Hepatocyte (in vitro differentiated cells): ENCODE results near the gene PLD1. TPM values are rescaled to one million over a fixed set of nuclear protein-coding genes. Genes with fewer than 3 reads are reported as not detected.

ENCODE experiments used
- DNase-seq: peaks from one replicate; pipeline ENCODE4 v3.0.0-alpha.2; 2016; ENCODE audit warnings: low spot score
- H2AFZ ChIP-seq: fragments of 200-600 bp; sonication (generic); 2 replicates; pipeline ENCODE4 v1.6.0; 2016; ENCODE audit warnings: antibody characterized with exemption, mild to moderate bottlenecking
- H3K27ac ChIP-seq: fragments of 200-600 bp; sonication (generic); 2 replicates; pipeline ENCODE4 v1.5.1; 2016; ENCODE audit warnings: mild to moderate bottlenecking
- H3K27me3 ChIP-seq: fragments of 200-600 bp; sonication (generic); 2 replicates; pipeline ENCODE4 v1.6.1; 2016
- H3K36me3 ChIP-seq: fragments of 200-600 bp; sonication (generic); replicated peaks from 2 replicates; pipeline ENCODE4 v1.5.1; 2016; ENCODE audit warnings: low read depth; ENCODE audit not compliant: insufficient read depth
- H3K4me1 ChIP-seq: fragments of 200-600 bp; sonication (generic); 2 replicates; pipeline ENCODE4 v1.5.1; 2016; ENCODE audit warnings: mild to moderate bottlenecking, moderate library complexity; ENCODE audit not compliant: insufficient read depth
- H3K4me2 ChIP-seq: fragments of 200-600 bp; sonication (generic); 2 replicates; pipeline ENCODE4 v1.6.0; 2016
- H3K4me3 ChIP-seq: fragments of 200-600 bp; sonication (generic); 2 replicates; pipeline ENCODE4 v1.5.1; 2016; ENCODE audit warnings: mild to moderate bottlenecking
- H3K79me2 ChIP-seq: fragments of 200-600 bp; sonication (generic); 2 replicates; pipeline ENCODE4 v1.6.0; 2017; ENCODE audit warnings: mild to moderate bottlenecking
- H3K9me2 ChIP-seq: fragments of 200-600 bp; sonication (generic); replicated peaks from 2 replicates; pipeline ENCODE4 v1.6.0; 2017; ENCODE audit warnings: mild to moderate bottlenecking; ENCODE audit not compliant: insufficient read depth
- H3K9me3 ChIP-seq: fragments of 200-600 bp; sonication (generic); 2 replicates; pipeline ENCODE4 v1.5.1; 2016; ENCODE audit warnings: low read depth, mild to moderate bottlenecking
- H4K20me1 ChIP-seq: fragments of 200-600 bp; sonication (generic); 2 replicates; pipeline ENCODE4 v1.6.0; 2016; ENCODE audit warnings: mild to moderate bottlenecking; ENCODE audit not compliant: insufficient read depth, poor library complexity, severe bottlenecking
- EZH2 ChIP-seq: fragments of 200-600 bp; sonication (generic); IDR thresholded peaks from 2 replicates; pipeline ENCODE4 v1.6.1; 2016; ENCODE audit warnings: antibody characterized with exemption, mild to moderate bottlenecking, borderline replicate concordance
- EZH2phosphoT487 ChIP-seq: fragments of 200-600 bp; sonication (generic); IDR thresholded peaks from one replicate; pipeline ENCODE4 v1.6.1; 2018; ENCODE audit warnings: antibody characterized with exemption, mild to moderate bottlenecking, low read depth, moderate library complexity; ENCODE audit not compliant: unreplicated experiment, severe bottlenecking
- WGBS: methylation state at CpG from one replicate; pipeline ENCODE4 v1.1.6; 2016; ENCODE audit warnings: low lambda C conversion rate; ENCODE audit errors: missing lambda C conversion rate; 5-methylcytosine and 5-hydroxymethylcytosine counted together
- polyA plus RNA-seq: library from polyadenylated mRNA; unstranded; fragments of >200 nt; fragmentation: Nextera tagmentation; extraction: Ambion mirVana; gene quantifications from 2 replicates; pipeline ENCODE4 v1.2.1, GENCODE V29; 2016
- total RNA-seq: library from RNA; depleted of rRNA; stranded (reverse); fragments of >200 nt; gene quantifications from 2 replicates; pipeline ENCODE4 v1.2.3, GENCODE V29; 2014
- TF ChIP-seq, protein P1 (sequence below): fragments of 200-600 bp; sonication (generic); IDR thresholded peaks from 2 replicates; pipeline ENCODE4 v1.5.1; 2016; ENCODE audit warnings: antibody characterized with exemption, mild to moderate bottlenecking; ENCODE audit not compliant: poor library complexity

Gene PLD1
- total and polyA plus RNA-seq, 2 experiments from 2014 or later, result 29.4 to 71.1 TPM

DNA sequence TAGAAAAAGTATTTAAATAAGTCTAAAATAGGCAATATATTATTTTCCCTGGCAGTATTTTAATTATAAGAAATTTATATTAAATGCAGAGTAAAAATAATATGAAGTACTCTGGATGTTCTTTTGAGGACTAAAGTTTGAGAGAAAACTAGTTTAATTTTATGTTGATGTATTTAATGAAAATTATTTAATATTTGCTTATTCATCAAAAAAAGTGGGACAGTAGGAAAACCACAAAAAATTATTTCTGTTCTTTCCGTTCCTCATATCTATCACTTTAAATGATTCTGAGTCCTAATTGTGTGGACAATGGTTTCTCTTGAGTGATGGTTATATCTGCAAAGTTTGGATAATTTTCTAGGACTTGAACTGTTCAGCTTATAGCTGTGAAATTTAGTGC is 202.8 kb downstream of the PLD1 start:
- Histone ChIP-seq H3K79me2 (no peaks in the 10 kb centered on the region), H4K20me1 (no peaks in the 10 kb centered on the region), H3K9me2 (no peaks in the 10 kb centered on the region), H3K4me3 (no peak overlapping the region), H3K36me3 (no peaks in the 10 kb centered on the region), H3K9me3 (no peaks in the 10 kb centered on the region), H3K27me3 (no peaks in the 10 kb centered on the region), H2AFZ (no peak overlapping the region), H3K4me2 (no peak overlapping the region), H3K27ac (no peak overlapping the region), H3K4me1 (no peaks in the 10 kb centered on the region)
- no peak for DNase-seq
- TF ChIP-seq EZH2phosphoT487, result no peak
- TF ChIP-seq, protein P1, sequence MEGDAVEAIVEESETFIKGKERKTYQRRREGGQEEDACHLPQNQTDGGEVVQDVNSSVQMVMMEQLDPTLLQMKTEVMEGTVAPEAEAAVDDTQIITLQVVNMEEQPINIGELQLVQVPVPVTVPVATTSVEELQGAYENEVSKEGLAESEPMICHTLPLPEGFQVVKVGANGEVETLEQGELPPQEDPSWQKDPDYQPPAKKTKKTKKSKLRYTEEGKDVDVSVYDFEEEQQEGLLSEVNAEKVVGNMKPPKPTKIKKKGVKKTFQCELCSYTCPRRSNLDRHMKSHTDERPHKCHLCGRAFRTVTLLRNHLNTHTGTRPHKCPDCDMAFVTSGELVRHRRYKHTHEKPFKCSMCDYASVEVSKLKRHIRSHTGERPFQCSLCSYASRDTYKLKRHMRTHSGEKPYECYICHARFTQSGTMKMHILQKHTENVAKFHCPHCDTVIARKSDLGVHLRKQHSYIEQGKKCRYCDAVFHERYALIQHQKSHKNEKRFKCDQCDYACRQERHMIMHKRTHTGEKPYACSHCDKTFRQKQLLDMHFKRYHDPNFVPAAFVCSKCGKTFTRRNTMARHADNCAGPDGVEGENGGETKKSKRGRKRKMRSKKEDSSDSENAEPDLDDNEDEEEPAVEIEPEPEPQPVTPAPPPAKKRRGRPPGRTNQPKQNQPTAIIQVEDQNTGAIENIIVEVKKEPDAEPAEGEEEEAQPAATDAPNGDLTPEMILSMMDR, result no peak
- no peak for TF ChIP-seq EZH2
- WGBS, result 100% methylated on average over 1 of the region's 1 CpG

DNA sequence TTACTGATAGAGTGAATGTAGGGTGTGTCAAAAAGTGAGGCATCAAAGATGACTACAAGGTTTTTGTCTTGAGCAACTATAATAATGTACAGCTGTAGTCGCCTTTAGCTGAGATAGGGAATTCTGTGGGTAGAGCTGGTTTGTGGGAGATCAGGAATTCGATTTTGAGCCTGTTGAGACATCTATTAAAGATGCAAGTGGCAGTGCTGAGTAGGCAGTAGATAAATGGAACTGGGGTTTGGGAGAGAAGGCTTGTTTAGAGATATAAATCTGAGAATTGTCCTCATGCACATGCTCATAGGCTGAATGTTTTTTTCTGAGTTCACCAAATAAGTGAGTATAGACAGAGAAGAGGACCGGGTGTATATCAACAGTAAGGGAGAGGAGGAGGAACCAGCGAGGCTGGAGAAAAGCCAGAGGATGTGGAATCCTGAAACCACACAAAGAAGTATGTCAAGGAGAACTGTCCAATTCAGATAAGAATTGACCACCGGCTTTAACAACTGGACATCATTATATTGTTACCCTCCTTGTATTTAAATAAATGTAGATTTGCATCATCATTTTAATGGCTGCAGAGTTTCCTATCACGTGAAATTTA is 204.0 kb downstream of the PLD1 start:
- no peaks in the 10 kb centered on the region for H3K27me3 ChIP-seq
- H3K4me2 ChIP-seq, result no peak overlapping the region
- no peak overlapping the region for H3K27ac ChIP-seq
- H3K9me2 ChIP-seq, result no peaks in the 10 kb centered on the region
- no peaks in the 10 kb centered on the region for H3K79me2 ChIP-seq
- DNase-seq, result no peak
- no peaks in the 10 kb centered on the region for H3K36me3 ChIP-seq
- H3K4me1 ChIP-seq, result no peaks in the 10 kb centered on the region
- H3K4me3 ChIP-seq, result no peak overlapping the region
- no peaks in the 10 kb centered on the region for H4K20me1 ChIP-seq
- TF ChIP-seq EZH2, result no peak
- TF ChIP-seq EZH2phosphoT487, result no peak
- TF ChIP-seq, protein P1, result no peak
- no peak overlapping the region for H2AFZ ChIP-seq
- no peaks in the 10 kb centered on the region for H3K9me3 ChIP-seq
- 86% methylated on average over 6 of the region's 6 CpGs for WGBS

DNA sequence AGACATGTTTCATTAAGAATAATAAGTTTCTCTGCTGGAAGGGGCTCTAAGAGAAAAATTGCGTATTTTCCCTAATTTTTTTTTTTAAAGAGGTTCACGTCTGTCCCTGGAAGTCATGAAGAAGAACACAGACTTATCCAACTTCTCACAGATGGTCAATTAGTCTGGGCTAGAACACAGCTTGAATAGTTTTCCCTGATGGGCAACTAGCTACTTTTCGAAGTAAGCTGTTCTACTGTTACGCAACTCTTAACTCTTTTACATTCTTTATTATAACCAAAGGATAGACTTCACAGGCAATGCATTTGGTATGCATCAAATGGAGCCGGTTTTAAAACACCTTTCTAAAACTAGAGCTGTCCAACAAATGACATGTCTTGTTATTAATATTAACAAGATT is 205.9 kb downstream of the PLD1 start:
- H3K27me3 ChIP-seq, result no peaks in the 10 kb centered on the region
- H3K36me3 ChIP-seq, result no peaks in the 10 kb centered on the region
- H3K4me1 ChIP-seq, result no peaks in the 10 kb centered on the region
- H3K9me2 ChIP-seq, result no peaks in the 10 kb centered on the region
- H3K27ac ChIP-seq, result no peak overlapping the region
- H2AFZ ChIP-seq, result no peak overlapping the region
- 96% methylated on average over 5 of the region's 5 CpGs for WGBS
- no peaks in the 10 kb centered on the region for H3K79me2 ChIP-seq
- no peak for DNase-seq
- no peaks in the 10 kb centered on the region for H4K20me1 ChIP-seq
- no peak overlapping the region for H3K4me3 ChIP-seq
- TF ChIP-seq EZH2, result no peak
- TF ChIP-seq, protein P1, result no peak
- TF ChIP-seq EZH2phosphoT487, result no peak
- H3K9me3 ChIP-seq, result no peaks in the 10 kb centered on the region
- no peak overlapping the region for H3K4me2 ChIP-seq
